HG03354 (cell line): ENCODE data around the gene SRP9.
"Not testable (repeated sequence)": the region's sequence is repeated elsewhere in the genome, so short reads cannot be mapped to it uniquely, and the experiment has no call there.

ENCODE experiments used
- ATAC-seq: cut with Tn5 transposase; IDR thresholded peaks from one replicate; pipeline ENCODE4 v1.9.1; 2021; ENCODE audit warnings: mild to moderate bottlenecking; ENCODE audit not compliant: unreplicated experiment, poor library complexity, severe bottlenecking

The SRP9 gene

DNA sequence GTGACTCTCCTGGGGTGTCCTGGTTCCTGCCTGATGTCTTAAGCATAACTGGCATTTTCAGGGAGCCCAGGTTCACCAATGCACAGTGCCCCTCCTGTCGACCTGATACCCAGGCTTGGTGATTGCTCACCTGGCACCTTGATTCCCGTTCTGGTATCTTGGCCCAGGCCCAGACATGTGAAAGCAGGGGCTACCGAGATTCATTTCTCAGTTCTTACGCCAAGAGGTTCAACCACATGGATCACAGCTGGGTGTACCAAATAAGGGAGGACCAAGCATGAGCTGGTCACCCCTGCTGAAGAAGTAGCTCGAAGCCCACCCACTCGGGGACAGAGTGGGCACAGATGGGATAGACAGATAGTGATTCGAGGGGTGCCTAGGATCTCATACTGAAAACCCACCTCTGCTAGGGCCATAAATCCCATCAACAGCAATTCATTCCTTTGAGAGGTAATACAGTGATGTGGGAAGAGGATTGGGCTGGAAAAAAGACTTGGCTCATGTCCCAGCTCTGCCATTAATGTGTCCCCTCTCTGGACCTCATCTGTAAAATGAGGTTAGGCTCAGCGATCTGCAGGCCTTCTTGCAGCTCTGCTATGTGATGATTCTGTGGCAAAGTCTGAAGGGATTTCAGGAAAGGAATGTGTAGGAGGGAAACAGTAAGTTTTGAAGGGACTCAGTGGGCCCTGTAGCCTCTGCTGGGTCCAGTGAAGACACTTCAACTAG, 35.0 kb downstream of the SRP9 start:
- no peak for ATAC-seq

DNA sequence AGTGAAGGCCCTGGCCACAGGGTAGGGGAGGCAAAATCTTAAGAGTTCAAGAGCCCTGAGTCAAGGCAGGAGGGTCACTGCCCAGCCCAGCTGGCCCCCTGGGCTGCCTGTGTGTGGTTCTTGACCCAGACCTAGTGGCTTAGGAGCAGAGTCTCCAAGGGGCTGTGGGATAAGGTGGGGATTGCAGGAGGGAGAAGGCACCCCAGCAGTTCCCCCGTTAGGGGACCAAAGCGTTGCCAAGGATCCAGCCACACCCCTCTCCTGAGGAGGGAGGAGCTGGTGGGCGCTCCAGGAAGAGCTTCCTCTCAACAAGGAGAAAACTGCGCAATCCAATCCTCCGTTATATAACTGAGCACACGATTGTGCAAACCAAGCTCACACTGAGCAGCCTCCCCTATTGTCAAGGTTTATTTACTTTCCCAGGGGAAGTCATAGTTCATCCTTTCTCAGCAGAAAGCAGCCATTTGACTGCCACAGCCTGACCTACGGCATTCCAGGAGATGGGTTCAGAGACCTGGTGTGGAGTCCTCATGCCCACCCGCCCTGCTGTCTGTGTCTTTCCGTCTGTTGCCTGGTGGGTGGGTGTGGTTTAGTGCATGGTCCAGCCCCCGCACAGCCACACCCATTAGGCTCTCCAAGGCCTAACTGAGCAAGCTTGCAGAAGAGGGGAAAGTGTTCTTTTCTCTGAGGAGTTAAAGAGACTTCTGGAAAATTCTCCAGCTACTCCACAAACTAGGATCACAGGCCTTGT, 35.8 kb downstream of the SRP9 start:
- ATAC-seq = no peak

DNA sequence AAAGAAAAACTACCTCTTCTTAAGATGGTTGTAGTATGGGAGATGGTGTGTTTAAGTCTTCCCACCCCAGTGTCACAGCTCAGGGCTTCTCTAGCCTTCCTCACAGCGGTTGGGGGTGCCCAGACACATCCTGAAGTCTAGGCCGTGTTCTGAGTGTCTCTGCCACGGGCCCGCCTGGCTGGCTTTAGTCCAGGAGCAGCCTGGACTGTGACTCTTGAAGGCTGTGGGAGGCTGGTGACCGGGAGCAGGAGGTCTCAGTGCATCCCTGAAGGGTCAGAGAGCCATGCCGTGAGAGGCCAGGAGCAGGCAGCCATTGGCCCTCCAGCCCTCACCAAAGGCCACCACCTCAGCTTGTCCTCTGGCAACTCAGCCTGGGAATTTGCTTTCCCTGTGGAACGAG, 36.8 kb downstream of the SRP9 start:
- ATAC-seq = no peak

DNA sequence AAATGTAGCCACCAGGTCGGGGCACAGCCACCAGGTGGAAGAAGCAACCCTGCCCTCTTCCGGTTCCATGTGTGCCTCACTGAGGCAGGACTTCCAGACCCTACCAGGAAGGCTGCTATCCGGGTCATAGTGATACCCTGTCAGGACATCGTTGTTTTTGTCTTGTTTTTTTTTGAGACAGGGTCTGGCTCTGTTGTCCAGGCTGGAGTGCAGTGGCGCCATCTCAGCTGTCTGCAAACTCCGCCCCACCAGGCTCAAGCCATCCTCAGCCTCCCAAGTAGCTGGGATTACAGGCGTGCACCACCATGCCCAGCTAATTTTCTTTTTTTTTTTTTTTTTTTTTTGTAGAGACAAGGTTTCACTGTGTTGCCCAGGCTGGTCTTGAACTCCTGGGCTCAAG, 37.5 kb downstream of the SRP9 start:
- ATAC-seq = not testable (repeated sequence)

DNA sequence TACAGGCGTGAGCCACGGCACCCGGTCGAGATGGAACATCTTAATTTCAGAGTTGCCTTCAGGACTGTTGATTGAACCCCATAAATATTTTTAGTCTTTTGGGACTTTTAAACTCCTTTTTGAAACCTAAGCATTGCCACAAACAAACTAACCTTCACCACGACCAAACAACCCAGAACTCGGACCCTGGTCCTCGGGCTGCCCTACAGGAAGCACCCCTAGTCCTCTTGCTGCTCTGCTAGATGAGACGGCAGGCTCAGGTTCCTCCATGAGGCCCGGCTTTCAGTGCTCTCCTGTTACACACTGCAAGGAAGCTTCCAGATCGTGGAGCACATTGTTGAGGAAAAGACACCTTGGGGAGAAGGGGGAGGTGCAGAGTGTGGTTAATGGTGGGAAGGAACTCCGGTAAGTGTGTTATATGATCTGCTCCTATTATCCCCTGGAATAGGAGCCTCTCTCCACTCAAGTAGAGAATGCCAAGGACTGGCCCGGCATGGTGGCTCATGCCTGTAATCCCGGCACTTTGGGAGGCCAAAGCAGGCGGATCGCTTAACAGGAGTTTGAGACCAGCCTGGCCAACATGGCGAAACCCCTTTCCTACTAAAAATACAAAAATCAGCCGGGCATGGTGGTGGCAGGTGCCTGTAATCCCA, 38.0 kb downstream of the SRP9 start:
- no peak for ATAC-seq

DNA sequence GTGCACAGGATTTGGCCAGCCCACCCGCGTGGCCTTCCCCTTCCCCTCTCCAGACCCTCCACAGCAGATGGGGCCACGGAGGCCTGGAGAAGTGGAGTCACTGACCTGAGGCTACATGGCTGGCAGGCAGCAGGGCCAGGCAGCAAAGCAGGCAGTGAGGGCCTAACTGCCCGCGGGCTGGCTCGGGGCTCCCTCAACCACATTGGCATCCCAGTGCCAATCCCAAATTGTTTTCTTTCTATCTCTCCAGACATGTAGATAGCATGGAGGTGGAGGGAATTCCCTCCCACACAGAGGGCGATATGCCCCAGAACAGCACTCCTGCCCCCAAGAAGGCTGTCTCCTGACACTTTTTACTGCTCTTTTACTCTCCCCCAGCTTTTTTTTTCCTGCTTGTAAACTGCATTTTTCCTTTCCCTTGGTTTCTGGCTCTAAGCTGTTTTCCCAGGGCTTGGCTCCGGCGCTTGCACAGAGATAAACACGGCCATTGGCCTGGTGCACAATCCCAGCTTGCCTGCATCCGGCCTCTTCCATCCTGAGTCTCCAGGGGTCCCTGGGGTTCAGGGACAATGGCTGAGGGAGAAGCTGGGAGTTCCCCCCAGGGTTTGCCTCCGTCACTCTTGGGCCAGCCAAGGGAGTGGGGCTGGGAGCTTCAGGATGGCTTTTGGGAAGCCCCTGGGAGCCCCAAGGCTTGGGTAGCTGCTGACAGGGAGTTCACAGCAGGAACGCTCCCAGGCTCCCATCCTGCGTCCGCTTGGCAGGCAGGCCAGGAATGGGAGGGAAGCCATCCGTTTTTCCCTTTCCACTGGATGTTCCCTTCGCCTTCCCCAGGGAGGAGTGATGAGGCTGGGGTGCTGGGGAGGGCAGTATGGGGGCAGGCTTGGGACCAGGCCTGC, 39.3 kb downstream of the SRP9 start:
- ATAC-seq = no peak

DNA sequence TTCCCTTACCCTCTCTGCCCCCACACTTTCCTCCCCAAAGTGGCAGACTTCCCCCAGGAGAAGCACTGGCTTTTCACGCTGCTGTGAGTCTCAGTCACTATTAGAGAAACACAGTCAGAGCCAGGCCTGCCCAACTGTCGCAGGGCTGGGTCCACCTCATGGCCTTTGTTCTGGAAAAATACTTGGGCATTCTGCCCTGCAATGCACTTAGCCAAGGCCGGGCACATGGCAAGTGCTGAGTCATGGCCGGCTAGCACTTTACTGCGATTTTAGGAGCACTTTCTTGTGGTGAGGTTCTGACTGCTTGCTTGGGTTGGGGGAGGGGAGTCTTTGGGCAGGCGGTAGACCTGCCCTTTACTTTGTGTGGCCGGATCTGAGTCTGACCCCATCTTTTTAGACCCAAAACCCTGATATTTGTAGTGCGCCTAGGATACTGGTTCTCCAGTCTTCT, 40.0 kb downstream of the SRP9 start:
- ATAC-seq = no peak

DNA sequence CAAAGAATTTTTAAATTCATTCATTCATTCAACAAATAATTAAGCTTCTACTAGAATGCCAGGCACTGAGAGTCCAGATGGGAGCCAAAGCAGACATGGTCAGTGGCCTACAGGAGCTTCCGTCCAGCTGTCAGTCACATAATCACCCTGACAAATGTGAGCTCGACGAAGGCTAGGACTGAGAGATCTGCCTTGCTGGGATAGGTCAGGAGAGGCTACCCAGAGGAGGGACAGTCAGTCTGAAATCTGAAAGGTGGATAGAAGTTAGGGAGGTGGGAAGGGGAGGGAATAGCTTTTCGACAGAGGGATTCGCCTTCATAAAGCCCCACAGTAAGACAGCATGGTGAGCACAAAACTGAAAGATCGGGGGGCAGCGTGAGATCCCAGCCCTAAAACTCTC, 40.6 kb downstream of the SRP9 start:
- no peak for ATAC-seq

DNA sequence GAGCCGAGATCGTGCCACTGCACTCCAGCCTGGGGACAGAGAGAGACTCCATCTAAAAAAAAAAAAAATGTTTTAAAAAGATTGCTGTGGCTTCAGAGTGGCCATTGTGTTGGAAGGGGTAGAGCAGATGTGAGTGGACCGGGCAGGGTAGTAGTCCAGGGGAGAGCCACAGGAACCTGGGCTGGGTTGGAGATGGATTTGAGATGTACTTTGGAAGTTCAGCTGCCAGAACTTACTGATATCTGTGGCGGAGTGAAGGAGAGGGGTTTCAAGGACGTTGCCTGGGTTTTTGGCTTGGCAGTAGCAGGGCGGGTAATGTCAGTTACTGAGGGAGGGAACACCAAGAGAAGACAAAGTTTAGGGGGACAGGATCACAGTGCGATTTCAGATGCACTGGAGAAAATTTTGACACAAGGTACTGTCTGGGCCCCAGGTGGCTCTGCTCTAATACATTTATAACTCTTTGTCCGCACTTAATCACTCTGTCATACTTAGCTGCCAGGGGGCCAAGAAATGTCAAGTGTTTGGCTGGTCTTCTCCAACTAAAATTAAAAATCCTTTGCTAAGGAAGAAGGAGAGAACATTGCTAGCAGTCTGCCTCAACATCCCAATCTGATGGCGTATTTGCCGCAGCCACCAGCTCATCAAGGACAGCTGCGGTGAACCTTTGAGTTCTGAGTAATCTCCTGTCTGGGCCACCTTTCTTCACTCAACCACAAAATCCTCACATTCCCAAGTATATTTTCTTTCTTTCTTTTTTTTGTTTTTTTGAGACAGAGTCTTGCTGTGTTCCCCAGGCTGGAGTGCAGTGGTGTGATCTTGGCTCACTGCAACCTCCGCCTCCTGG, 41.9 kb downstream of the SRP9 start:
- no peak for ATAC-seq

DNA sequence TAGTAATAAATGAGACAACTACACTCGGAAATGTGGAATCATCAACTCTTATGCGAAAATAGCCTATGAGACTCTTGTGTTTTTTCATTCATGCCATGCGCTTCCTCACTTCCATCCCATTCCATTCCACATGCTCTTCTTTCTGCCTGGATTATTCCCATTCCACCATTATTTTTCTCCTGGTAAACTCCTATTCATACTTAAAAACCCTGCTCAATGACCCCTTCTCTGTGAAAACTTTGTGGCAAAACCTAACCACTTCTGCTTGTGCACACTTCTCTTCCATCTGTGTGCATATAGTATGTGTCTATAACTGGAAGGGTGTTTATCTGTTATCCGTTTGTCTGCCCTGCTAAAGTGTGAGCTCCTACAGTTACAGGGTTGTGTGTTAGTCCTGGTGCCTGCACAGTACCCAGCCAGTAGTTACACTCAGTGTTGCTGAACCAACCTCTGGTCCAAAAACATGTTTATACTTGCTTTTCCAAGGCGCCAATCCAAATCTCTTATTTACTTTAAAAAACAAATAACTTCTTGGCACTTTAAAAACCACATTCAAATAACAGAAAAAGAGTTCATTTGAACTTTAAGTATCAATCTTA, 43.0 kb downstream of the SRP9 start:
- no peak for ATAC-seq

DNA sequence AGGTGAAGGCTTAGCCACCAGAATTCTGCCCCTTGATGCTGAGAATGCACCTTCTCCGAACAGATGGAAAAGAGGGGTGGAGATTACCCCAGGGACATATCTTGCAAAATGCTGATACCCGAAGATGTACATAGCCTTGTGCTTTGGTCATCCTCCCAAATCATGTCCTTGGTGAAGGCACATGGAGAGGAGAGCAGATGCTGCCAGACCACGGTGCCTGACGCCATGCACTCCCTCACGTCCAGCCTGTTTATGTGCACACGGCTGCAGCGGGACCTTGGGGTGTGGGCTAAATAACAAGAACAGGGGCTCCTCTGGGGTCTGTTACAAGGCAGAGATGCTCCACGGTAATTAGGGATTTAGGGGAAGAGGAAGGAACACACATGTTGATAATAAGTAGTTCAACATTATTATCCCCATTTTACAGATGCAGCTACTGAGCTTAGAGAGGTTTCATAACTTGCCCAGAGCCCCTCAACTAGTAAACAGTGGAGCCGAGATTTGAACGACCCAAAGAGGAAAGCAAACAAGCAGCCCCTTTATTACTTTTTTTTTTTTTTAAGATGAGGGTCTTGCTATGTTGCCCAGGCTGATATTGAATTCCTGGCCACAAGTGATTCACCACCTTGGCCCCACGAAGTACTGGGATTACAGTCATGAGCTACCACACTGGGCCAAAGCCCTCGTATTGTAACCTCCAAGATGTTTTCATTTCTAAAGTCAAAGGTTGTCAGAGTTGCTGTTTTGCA, 45.2 kb downstream of the SRP9 start:
- no peak for ATAC-seq

DNA sequence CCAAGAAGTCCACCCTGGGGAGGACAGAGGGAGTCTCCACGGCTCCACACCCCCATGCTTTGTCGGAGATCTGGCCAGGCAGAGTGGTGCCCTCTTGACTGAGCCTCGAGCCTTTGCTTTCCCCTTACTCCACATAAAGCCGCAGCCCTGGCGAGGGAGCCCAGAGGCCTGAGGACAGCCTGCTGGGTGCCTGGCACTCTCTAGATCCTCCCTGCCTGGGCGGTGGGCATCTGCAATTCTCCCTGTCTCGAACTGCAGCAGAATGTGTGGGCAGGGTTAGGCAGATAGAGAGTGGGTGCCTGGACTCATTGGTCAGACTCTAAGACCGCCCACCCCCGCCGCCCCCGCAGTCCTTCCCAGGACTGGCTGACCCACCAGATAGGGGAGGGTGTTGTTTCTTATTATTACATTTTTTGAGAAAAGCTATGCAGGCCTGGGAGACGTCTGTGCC, 46.2 kb downstream of the SRP9 start:
- ATAC-seq = no peak

DNA sequence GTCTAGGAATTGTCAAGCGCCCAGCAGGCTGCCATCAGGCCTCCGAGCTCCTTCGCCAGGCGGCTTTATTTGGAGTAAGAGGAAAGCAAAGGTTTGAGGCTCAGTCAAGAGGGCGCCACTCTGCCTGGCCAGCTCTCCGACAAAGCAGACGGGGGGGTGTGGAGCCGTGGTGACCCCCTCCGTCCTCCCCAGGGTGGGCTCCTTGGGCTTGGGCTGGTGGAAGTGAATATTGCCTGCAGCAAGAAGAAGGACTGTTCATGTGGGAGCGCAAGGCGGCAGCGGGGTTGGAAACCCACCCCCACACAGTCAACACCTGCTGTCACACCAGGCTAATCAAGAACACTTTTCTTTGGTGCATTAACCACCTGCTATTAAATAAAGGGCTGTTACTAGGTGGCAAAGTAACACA, 46.9 kb downstream of the SRP9 start:
- no peak for ATAC-seq

DNA sequence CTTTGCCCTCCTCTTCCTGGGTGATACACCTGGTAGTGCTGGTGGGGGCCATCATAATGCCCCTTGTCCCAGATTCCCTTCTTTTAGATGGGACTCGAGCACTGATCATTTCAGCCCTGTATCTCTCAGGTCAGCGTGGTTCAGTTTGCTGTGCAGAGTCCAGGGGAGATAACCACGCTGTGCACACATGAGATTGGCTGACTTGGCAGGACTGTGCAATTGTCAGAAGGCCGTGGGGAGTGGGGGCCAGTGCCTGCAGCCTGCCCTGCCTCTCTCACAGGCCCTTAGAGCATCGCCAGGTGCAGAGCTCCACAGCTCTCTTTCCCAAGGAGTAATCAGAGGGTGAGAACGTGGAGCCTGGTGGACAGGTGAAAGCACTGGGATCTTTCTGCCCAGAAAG, 47.5 kb downstream of the SRP9 start:
- no peak for ATAC-seq

DNA sequence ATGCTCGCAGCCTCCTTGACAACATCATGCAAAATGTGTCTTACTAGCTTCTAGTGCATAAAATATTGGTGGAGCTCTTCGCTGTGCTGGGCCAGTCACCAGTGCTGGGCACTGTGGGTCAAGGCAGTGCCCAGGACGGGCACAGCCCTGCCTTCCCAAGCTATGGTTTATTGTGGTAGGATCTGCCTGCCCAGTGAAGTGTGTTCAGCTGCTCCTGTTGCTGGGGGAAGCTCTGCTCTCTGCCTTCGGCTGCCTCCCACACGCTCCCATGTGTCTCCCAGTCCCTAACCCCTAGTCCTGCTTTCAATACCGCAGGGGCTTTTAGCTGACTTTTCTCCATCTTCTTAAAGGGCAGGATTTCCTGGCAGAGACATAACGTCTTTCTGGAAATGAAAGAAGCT, 48.0 kb downstream of the SRP9 start:
- no peak for ATAC-seq

DNA sequence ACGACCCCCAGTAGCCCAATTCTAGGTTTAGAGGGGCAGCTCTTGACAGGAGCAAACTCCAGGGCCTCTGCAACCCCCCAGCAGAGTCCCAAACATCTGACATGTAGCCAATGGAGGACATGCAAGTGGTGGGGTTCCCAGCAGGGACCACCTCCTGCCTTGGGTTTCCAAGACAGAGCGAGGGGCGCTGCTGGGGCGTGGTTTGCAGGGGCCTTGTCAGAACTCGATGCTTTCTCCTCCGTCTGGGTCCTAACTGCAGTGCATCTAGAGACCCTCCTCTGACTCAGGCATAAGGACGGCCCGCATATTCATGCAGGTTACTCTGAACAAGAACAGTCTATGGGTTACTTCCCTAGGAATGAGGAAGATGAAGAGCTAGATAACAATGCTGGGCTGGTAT, 49.5 kb downstream of the SRP9 start:
- no peak for ATAC-seq

DNA sequence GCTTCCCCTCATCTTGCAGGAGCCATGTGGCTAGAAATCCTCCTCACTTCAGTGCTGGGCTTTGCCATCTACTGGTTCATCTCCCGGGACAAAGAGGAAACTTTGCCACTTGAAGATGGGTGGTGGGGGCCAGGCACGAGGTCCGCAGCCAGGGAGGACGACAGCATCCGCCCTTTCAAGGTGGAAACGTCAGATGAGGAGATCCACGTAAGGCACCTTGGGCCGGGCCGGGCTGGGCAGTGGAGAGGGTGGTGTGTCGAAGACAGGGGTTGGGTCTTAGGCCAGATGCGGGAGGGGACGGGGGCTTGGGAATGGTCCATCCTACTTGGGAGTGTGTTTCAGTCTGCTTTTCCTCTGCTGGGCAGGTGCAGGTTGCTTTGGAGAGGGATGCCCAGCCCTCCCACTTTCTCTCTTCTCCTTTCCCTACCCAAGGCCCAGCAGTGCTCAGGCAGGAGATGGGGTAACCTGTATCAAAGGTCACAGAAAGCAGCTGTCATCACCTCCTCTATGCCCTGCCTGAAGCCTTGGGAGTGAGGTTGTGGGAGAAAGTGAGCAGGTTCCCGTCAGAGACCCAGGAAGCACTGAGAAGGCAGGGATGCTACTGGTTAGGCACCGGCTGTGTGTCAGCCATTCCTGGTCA, 51.2 kb downstream of the SRP9 start:
- ATAC-seq = no peak
